ENCODE measurements around the gene CSK. TPM values are rescaled to one million over a fixed set of nuclear protein-coding genes. Genes with fewer than 3 reads are reported as not detected.

The CSK gene
- total and polyA plus RNA-seq, 2 of the 8 experiments (the other 6 are each of a cell fraction or from before 2014, with no cell fraction given), result 13.7 to 50.2 TPM

DNA sequence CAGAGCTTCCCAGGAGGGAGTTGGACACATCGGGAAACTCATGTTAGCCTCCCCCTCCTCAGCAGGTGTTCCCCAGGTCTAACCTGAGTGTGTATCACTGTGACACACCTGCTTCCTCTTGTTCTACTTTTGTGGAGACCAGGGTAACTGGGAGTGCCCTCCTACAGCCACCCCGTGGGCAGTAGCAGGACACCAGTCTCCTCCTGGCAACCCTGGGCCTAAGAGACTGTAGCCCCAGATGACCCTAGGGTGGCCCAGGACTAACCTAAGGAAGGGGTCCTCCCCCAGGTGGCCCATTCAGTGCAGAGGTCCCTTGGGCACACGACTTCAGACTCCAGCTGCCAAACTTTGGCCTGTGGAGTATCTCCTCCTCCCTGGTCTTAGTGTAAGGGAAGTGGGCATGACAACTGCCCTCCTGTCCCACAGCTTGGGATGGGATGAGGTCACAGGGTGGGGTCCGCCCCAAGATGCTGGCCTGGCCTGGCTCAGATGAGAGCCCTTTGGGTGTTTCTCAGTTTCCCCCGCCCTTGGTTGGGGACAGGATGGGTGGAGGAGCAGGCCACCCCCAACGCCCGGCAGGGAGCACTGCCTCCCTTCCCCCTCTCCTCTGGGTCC, 4.8 kb downstream of the CSK start (continued):
- TF ChIP-seq, protein P1, sequence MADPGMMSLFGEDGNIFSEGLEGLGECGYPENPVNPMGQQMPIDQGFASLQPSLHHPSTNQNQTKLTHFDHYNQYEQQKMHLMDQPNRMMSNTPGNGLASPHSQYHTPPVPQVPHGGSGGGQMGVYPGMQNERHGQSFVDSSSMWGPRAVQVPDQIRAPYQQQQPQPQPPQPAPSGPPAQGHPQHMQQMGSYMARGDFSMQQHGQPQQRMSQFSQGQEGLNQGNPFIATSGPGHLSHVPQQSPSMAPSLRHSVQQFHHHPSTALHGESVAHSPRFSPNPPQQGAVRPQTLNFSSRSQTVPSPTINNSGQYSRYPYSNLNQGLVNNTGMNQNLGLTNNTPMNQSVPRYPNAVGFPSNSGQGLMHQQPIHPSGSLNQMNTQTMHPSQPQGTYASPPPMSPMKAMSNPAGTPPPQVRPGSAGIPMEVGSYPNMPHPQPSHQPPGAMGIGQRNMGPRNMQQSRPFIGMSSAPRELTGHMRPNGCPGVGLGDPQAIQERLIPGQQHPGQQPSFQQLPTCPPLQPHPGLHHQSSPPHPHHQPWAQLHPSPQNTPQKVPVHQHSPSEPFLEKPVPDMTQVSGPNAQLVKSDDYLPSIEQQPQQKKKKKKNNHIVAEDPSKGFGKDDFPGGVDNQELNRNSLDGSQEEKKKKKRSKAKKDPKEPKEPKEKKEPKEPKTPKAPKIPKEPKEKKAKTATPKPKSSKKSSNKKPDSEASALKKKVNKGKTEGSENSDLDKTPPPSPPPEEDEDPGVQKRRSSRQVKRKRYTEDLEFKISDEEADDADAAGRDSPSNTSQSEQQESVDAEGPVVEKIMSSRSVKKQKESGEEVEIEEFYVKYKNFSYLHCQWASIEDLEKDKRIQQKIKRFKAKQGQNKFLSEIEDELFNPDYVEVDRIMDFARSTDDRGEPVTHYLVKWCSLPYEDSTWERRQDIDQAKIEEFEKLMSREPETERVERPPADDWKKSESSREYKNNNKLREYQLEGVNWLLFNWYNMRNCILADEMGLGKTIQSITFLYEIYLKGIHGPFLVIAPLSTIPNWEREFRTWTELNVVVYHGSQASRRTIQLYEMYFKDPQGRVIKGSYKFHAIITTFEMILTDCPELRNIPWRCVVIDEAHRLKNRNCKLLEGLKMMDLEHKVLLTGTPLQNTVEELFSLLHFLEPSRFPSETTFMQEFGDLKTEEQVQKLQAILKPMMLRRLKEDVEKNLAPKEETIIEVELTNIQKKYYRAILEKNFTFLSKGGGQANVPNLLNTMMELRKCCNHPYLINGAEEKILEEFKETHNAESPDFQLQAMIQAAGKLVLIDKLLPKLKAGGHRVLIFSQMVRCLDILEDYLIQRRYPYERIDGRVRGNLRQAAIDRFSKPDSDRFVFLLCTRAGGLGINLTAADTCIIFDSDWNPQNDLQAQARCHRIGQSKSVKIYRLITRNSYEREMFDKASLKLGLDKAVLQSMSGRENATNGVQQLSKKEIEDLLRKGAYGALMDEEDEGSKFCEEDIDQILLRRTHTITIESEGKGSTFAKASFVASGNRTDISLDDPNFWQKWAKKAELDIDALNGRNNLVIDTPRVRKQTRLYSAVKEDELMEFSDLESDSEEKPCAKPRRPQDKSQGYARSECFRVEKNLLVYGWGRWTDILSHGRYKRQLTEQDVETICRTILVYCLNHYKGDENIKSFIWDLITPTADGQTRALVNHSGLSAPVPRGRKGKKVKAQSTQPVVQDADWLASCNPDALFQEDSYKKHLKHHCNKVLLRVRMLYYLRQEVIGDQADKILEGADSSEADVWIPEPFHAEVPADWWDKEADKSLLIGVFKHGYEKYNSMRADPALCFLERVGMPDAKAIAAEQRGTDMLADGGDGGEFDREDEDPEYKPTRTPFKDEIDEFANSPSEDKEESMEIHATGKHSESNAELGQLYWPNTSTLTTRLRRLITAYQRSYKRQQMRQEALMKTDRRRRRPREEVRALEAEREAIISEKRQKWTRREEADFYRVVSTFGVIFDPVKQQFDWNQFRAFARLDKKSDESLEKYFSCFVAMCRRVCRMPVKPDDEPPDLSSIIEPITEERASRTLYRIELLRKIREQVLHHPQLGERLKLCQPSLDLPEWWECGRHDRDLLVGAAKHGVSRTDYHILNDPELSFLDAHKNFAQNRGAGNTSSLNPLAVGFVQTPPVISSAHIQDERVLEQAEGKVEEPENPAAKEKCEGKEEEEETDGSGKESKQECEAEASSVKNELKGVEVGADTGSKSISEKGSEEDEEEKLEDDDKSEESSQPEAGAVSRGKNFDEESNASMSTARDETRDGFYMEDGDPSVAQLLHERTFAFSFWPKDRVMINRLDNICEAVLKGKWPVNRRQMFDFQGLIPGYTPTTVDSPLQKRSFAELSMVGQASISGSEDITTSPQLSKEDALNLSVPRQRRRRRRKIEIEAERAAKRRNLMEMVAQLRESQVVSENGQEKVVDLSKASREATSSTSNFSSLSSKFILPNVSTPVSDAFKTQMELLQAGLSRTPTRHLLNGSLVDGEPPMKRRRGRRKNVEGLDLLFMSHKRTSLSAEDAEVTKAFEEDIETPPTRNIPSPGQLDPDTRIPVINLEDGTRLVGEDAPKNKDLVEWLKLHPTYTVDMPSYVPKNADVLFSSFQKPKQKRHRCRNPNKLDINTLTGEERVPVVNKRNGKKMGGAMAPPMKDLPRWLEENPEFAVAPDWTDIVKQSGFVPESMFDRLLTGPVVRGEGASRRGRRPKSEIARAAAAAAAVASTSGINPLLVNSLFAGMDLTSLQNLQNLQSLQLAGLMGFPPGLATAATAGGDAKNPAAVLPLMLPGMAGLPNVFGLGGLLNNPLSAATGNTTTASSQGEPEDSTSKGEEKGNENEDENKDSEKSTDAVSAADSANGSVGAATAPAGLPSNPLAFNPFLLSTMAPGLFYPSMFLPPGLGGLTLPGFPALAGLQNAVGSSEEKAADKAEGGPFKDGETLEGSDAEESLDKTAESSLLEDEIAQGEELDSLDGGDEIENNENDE (IDR thresholded peaks at IDR 0.05; ENCODE audit: insufficient replicate concordance, low read length), result no peak
- no peak for TF ChIP-seq JUN (IDR thresholded peaks at IDR 0.05; ENCODE audit: low read depth, low read length)
- no peak for TF ChIP-seq HDAC6 (IDR thresholded peaks at IDR 0.05; ENCODE audit: low read depth, low read length)
- no peak for TF ChIP-seq EZH2 (IDR thresholded peaks at IDR 0.05; ENCODE audit: low read depth, low read length, severe bottlenecking)
- TF ChIP-seq EP300 (IDR thresholded peaks at IDR 0.05; ENCODE audit: borderline replicate concordance in 1 of 2, low read depth in 2 of 2, low read length in 2 of 2), result no peak
- no peak for TF ChIP-seq KDM4A (IDR thresholded peaks at IDR 0.05; ENCODE audit: low read depth, low read length, severe bottlenecking)
- TF ChIP-seq, protein P2, sequence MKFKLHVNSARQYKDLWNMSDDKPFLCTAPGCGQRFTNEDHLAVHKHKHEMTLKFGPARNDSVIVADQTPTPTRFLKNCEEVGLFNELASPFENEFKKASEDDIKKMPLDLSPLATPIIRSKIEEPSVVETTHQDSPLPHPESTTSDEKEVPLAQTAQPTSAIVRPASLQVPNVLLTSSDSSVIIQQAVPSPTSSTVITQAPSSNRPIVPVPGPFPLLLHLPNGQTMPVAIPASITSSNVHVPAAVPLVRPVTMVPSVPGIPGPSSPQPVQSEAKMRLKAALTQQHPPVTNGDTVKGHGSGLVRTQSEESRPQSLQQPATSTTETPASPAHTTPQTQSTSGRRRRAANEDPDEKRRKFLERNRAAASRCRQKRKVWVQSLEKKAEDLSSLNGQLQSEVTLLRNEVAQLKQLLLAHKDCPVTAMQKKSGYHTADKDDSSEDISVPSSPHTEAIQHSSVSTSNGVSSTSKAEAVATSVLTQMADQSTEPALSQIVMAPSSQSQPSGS (IDR thresholded peaks at IDR 0.05; ENCODE audit: low read length), result no peak
- TF ChIP-seq KDM1A (IDR thresholded peaks at IDR 0.05; ENCODE audit: borderline replicate concordance, low read length), result no peak
- no peak for TF ChIP-seq CHD2 (IDR thresholded peaks at IDR 0.05; ENCODE audit: low read length)
